Measurements from ENCODE around the gene NEDD8.

Gene NEDD8

DNA sequence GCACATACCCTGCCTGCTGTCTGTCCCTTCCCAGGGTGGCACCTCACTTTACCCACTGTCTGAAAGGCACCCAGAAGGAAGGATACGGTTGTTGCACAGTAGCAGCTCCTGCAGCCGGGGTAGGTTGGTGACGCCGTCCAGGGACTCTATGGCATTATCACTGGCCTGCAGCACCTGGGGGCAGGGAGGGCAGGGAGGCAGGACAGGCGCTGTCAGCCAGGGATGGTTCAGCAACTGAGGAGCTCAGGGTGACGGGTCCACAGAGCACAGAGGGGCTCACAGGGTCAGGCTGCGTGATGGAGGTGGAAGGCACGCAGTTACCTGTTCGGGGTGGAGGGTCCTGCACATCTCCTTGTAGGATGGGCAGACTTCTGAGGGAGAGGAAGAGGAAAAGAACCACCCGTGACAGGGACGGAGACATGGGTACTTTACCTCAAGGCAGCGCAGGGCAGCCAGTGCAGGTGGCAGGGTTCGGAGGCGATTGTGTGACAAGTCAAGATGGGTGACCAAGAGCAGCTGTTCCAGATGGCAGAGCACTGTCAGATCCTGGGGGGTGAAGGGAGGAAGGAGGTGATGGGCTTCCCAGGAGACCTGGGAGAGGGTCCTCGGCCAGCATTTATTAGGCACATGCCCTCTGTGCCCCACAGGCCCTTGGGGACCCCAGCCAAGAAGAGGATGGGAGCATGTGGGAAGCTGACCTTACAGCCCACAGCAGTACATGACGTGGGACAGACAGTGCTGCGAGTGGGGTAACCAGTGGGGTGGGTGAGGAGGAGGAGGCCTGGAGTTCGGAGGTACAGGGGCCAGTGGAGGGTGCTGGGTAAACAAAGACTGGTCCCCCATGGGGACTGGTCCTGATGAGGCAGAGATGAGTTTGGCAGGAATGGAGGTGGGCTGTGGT is 34.4 kb upstream of the NEDD8 start:
- H3K9me3 ChIP-seq (ENCODE audit: control insufficient read depth, low read length): no peaks in the 10 kb centered on the region
- H3K27me3 ChIP-seq (ENCODE audit: control insufficient read depth, insufficient read depth, low read length): no peaks in the 10 kb centered on the region
- no peak overlapping the region for H3K4me3 ChIP-seq (ENCODE audit: low read depth, low read length)
- H2AFZ ChIP-seq: no peak overlapping the region
- no peak overlapping the region for H3K9ac ChIP-seq
- H3K4me2 ChIP-seq (ENCODE audit: low read length): no peak overlapping the region
- H3K79me2 ChIP-seq: no peaks in the 10 kb centered on the region
- H3K36me3 ChIP-seq (ENCODE audit: control insufficient read depth, insufficient read depth, low read length): no peaks in the 10 kb centered on the region
- H3K27ac ChIP-seq: no peak overlapping the region
- no peak for TF ChIP-seq CTCF (IDR thresholded peaks at IDR 0.05)
- H3K4me1 ChIP-seq: peaks cover 5% of the 10 kb centered on the region

GRCh38 chr14:24264298-24264697 is 32.1 kb upstream of the NEDD8 start:
- no peak overlapping the region for H3K4me2 ChIP-seq (ENCODE audit: low read length)
- no peak overlapping the region for H2AFZ ChIP-seq
- H3K79me2 ChIP-seq: no peaks in the 10 kb centered on the region
- H3K4me1 ChIP-seq: no peaks in the 10 kb centered on the region
- no peaks in the 10 kb centered on the region for H3K36me3 ChIP-seq (ENCODE audit: control insufficient read depth, insufficient read depth, low read length)
- TF ChIP-seq CTCF (IDR thresholded peaks at IDR 0.05): no peak
- H3K4me3 ChIP-seq (ENCODE audit: low read depth, low read length): no peak overlapping the region
- no peak overlapping the region for H3K27ac ChIP-seq
- H3K9me3 ChIP-seq (ENCODE audit: control insufficient read depth, low read length): no peaks in the 10 kb centered on the region
- H3K9ac ChIP-seq: no peak overlapping the region
- H3K27me3 ChIP-seq (ENCODE audit: control insufficient read depth, insufficient read depth, low read length): no peaks in the 10 kb centered on the region

GRCh38 chr14:24263848-24264247 is 31.7 kb upstream of the NEDD8 start:
- H3K4me2 ChIP-seq (ENCODE audit: low read length): no peak overlapping the region
- no peak overlapping the region for H2AFZ ChIP-seq
- no peak overlapping the region for H3K27ac ChIP-seq
- H3K79me2 ChIP-seq: no peaks in the 10 kb centered on the region
- H3K36me3 ChIP-seq (ENCODE audit: control insufficient read depth, insufficient read depth, low read length): no peaks in the 10 kb centered on the region
- no peaks in the 10 kb centered on the region for H3K4me1 ChIP-seq
- TF ChIP-seq CTCF (IDR thresholded peaks at IDR 0.05): no peak
- H3K27me3 ChIP-seq (ENCODE audit: control insufficient read depth, insufficient read depth, low read length): no peaks in the 10 kb centered on the region
- no peak overlapping the region for H3K4me3 ChIP-seq (ENCODE audit: low read depth, low read length)
- H3K9ac ChIP-seq: no peak overlapping the region
- no peaks in the 10 kb centered on the region for H3K9me3 ChIP-seq (ENCODE audit: control insufficient read depth, low read length)

GRCh38 chr14:24262821-24263733 is 30.9 kb upstream of the NEDD8 start, which contains the start of gene TGM1:
Gene TGM1, minus strand, starts transcription at chr14:24263177. Its CDS starts 825 bp downstream, at chr14:24262352.
- H3K9ac ChIP-seq: no peak within 1 kb of the TSS
- H3K27me3 ChIP-seq (ENCODE audit: control insufficient read depth, insufficient read depth, low read length): no peaks in the 10 kb centered on the region
- H3K4me2 ChIP-seq (ENCODE audit: low read length): no peak within 1 kb of the TSS
- H3K4me3 ChIP-seq (ENCODE audit: low read depth, low read length): no peak within 1 kb of the TSS
- no peak within 1 kb of the TSS for H2AFZ ChIP-seq
- no peaks in the 10 kb centered on the region for H3K4me1 ChIP-seq
- no peaks in the 10 kb centered on the region for H3K9me3 ChIP-seq (ENCODE audit: control insufficient read depth, low read length)
- no peak within 1 kb of the TSS for H3K27ac ChIP-seq
- H3K36me3 ChIP-seq (ENCODE audit: control insufficient read depth, insufficient read depth, low read length): no peaks in the 10 kb centered on the region
- TF ChIP-seq CTCF (IDR thresholded peaks at IDR 0.05): no peak
- H3K79me2 ChIP-seq: no peaks in the 10 kb centered on the region
